IPS-20b (cell line): ENCODE measurements around the gene RBM34.

Experiments
- H3K27ac ChIP-seq: one replicate; pipeline ENCODE4 v1.5.1; 2013; ENCODE audit warnings: low read length
- H3K27me3 ChIP-seq: 2 replicates; pipeline ENCODE4 v1.6.1; 2013; ENCODE audit warnings: mild to moderate bottlenecking, low read length, inconsistent platforms; ENCODE audit not compliant: insufficient read depth
- H3K36me3 ChIP-seq: 2 replicates; pipeline ENCODE4 v1.6.1; 2013; ENCODE audit warnings: low read depth, mild to moderate bottlenecking, inconsistent platforms, low read length, moderate library complexity; ENCODE audit not compliant: insufficient read depth
- H3K4me1 ChIP-seq: 2 replicates; pipeline ENCODE4 v1.6.1; 2013; ENCODE audit warnings: mild to moderate bottlenecking, control low read depth, inconsistent platforms, low read length, moderate library complexity; ENCODE audit not compliant: insufficient read depth
- H3K4me3 ChIP-seq: 2 replicates; pipeline ENCODE4 v1.5.1; 2013; ENCODE audit warnings: mild to moderate bottlenecking, low read length, inconsistent platforms
- H3K9ac ChIP-seq: 2 replicates; pipeline ENCODE4 v1.6.1; 2013; ENCODE audit warnings: low read depth, mild to moderate bottlenecking, inconsistent platforms, low read length, moderate library complexity
- H3K9me3 ChIP-seq: 2 replicates; pipeline ENCODE4 v1.6.1; 2013; ENCODE audit warnings: mild to moderate bottlenecking, low read depth, low read length, inconsistent platforms; ENCODE audit not compliant: insufficient read depth

RBM34 gene

GRCh38 chr1:235151033-235151432, 10.0 kb downstream of the RBM34 start:
- Histone ChIP-seq H3K27me3 (no peaks in the 10 kb centered on the region), H3K4me1 (no peaks in the 10 kb centered on the region), H3K4me3 (no peak overlapping the region), H3K27ac (no peak overlapping the region), H3K36me3 (peaks cover 89% of the 10 kb centered on the region), H3K9ac (no peak overlapping the region), H3K9me3 (no peaks in the 10 kb centered on the region)

- H3K36me3 ChIP-seq, result peaks cover 92% of the 10 kb centered on the region
- H3K27ac ChIP-seq, result no peak overlapping the region
- no peaks in the 10 kb centered on the region for H3K4me1 ChIP-seq
- no peaks in the 10 kb centered on the region for H3K9me3 ChIP-seq
- H3K4me3 ChIP-seq, result no peak overlapping the region
- no peak overlapping the region for H3K9ac ChIP-seq
- H3K27me3 ChIP-seq, result no peaks in the 10 kb centered on the region
Observed at GRCh38 chr1:235149824-235150223, 11.2 kb downstream of the RBM34 start.

- H3K27ac ChIP-seq, result no peak overlapping the region
- no peaks in the 10 kb centered on the region for H3K27me3 ChIP-seq
- peaks cover 92% of the 10 kb centered on the region for H3K36me3 ChIP-seq
- no peaks in the 10 kb centered on the region for H3K9me3 ChIP-seq
- H3K4me3 ChIP-seq, result no peak overlapping the region
- no peaks in the 10 kb centered on the region for H3K4me1 ChIP-seq
- no peak overlapping the region for H3K9ac ChIP-seq
Observed at GRCh38 chr1:235147269-235147668, 13.8 kb downstream of the RBM34 start.

GRCh38 chr1:235145639-235146038, 15.4 kb downstream of the RBM34 start:
- Histone ChIP-seq H3K27me3 (no peaks in the 10 kb centered on the region), H3K36me3 (peaks cover 83% of the 10 kb centered on the region), H3K9me3 (no peaks in the 10 kb centered on the region), H3K4me1 (no peaks in the 10 kb centered on the region), H3K27ac (no peak overlapping the region), H3K4me3 (no peak overlapping the region), H3K9ac (no peak overlapping the region)

GRCh38 chr1:235142991-235143390, 18.1 kb downstream of the RBM34 start:
- no peak overlapping the region for H3K27ac ChIP-seq
- no peak overlapping the region for H3K4me3 ChIP-seq
- peaks cover 83% of the 10 kb centered on the region for H3K36me3 ChIP-seq
- no peaks in the 10 kb centered on the region for H3K9me3 ChIP-seq
- H3K9ac ChIP-seq, result no peak overlapping the region
- no peaks in the 10 kb centered on the region for H3K4me1 ChIP-seq
- no peaks in the 10 kb centered on the region for H3K27me3 ChIP-seq

- no peak overlapping the region for H3K27ac ChIP-seq
- H3K36me3 ChIP-seq, result peaks cover 82% of the 10 kb centered on the region
- no peak overlapping the region for H3K4me3 ChIP-seq
- no peak overlapping the region for H3K9ac ChIP-seq
- no peaks in the 10 kb centered on the region for H3K27me3 ChIP-seq
- no peaks in the 10 kb centered on the region for H3K4me1 ChIP-seq
- no peaks in the 10 kb centered on the region for H3K9me3 ChIP-seq
Observed at GRCh38 chr1:235139315-235139714, 21.7 kb downstream of the RBM34 start.

DNA sequence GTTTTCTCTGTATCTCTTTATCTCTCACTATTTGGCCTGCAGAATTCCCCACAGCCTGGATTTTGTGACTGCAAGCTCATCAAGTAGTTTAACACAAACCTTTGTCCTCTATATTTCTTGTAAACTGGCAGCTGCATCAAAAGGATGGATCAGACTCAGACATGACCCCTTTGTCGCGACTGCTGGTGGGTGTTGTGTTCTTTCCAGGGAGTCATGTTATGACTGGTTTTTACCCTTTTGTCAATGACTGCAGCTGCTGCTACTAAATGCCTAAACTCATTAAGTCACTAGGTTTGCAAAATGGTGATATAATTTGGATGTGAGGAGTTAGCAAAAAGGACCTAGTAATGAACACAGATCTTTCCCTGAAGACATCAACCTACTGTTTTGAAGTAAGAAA, 22.2 kb downstream of the RBM34 start:
- H3K27me3 ChIP-seq, result no peaks in the 10 kb centered on the region
- no peak overlapping the region for H3K4me3 ChIP-seq
- H3K4me1 ChIP-seq, result no peaks in the 10 kb centered on the region
- no peaks in the 10 kb centered on the region for H3K9me3 ChIP-seq
- peaks cover 82% of the 10 kb centered on the region for H3K36me3 ChIP-seq
- no peak overlapping the region for H3K9ac ChIP-seq
- no peak overlapping the region for H3K27ac ChIP-seq

- Histone ChIP-seq H3K27me3 (no peaks in the 10 kb centered on the region), H3K9me3 (no peaks in the 10 kb centered on the region), H3K4me1 (no peaks in the 10 kb centered on the region), H3K4me3 (no peak overlapping the region), H3K27ac (no peak overlapping the region), H3K9ac (no peak overlapping the region), H3K36me3 (peaks cover 82% of the 10 kb centered on the region)
Observed at GRCh38 chr1:235136111-235136510, 24.9 kb downstream of the RBM34 start.

DNA sequence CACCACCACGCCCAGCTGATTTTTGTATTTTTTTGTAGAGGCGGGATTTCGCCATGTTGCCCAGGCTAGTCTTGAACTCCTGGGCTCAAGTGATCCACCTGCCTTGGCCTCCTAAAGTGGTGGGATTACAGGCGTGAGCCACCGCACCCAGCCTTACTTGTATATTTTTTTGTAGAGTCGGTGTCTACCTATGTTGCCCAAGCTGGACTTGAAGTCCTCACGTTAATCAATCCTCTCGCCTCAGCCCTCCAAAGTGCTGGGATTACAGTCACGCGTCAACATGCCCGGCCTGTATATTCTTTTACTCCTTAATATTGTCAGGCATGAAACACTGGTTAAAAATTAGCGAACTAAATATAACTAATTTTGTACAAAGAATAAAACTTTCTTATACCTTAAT, 26.9 kb downstream of the RBM34 start:
- Histone ChIP-seq H3K9me3 (no peaks in the 10 kb centered on the region), H3K27me3 (no peaks in the 10 kb centered on the region), H3K27ac (no peak overlapping the region), H3K9ac (no peak overlapping the region), H3K4me3 (no peak overlapping the region), H3K36me3 (peaks cover 75% of the 10 kb centered on the region), H3K4me1 (no peaks in the 10 kb centered on the region; the same call in 1 of the 2 replicates)

DNA sequence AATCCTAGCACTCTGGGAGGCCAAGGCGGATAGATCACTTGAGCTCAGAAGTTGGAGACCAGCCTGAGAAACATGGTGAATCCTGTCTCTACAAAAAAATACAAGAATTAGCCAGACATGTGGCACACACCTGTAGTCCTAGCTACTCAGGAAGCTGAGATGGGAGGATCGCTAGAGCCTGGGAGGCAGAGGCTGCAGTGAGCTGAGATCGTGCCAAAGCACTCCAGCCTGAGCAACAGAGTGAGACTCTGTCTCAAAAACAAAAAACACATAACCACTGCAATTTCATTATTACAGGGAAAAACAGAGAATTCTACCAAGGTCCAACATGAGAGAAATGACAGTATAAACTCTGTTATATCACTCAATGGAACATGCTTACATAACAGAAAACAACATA, 28.0 kb downstream of the RBM34 start:
- H3K27me3 ChIP-seq, result no peaks in the 10 kb centered on the region
- H3K4me3 ChIP-seq, result no peak overlapping the region
- H3K36me3 ChIP-seq, result peaks cover 64% of the 10 kb centered on the region
- H3K27ac ChIP-seq, result no peak overlapping the region
- H3K9me3 ChIP-seq, result no peaks in the 10 kb centered on the region
- peaks cover 2% of the 10 kb centered on the region; the same call in 1 of the 2 replicates for H3K4me1 ChIP-seq
- H3K9ac ChIP-seq, result no peak overlapping the region

DNA sequence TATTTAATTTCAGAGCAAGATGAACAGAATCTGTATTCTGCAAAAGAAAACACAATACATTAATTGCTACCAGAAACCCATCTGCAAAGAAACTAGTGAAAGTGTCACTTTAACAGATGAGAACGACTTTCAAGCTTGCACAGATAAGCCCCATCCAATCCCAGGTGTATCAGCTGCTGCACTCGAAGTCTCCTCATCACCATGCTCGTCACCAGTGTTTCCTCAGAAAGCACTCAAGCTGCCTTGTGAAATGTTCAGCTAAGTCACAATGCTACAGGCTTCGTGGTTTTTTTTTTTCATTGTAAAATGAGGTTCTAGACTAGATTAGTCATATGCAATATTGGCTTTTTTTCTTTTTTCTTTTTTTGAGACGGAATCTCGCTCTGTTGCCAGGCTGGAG, 29.1 kb downstream of the RBM34 start:
- peaks cover 2% of the 10 kb centered on the region; the same call in 1 of the 2 replicates for H3K4me1 ChIP-seq
- no peak overlapping the region for H3K9ac ChIP-seq
- H3K36me3 ChIP-seq, result peaks cover 58% of the 10 kb centered on the region
- H3K27me3 ChIP-seq, result no peaks in the 10 kb centered on the region
- no peak overlapping the region for H3K27ac ChIP-seq
- H3K9me3 ChIP-seq, result no peaks in the 10 kb centered on the region
- no peak overlapping the region for H3K4me3 ChIP-seq

DNA sequence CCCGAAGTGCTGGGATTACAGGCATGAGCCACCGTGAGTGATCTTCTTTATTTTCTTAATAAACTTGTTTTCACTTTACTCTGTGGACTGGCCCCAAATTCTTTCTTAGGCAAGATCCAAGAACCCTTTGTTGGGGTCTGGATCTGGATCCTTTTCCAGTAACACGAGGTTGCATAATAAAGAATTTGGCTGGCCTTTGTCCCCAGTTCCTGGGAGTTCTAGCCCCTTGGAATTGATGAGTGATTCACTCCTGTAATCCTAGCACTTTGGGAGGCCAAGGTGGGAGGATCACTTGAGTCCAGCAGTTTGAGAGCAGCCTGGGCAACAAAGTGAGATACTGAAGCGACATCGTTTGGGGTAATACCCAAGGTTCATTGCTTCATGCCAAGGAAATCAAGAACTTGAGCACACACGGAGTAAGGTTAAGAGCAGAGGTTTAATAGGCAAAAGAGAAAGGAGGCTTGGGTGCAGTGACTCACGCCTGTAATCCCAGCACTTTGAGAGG, 30.2 kb downstream of the RBM34 start:
- Histone ChIP-seq H3K27ac (no peak overlapping the region), H3K4me3 (no peak overlapping the region), H3K36me3 (peaks cover 57% of the 10 kb centered on the region)

More for the DNA sequence above, 30.2 kb downstream of the RBM34 start:
- no peak overlapping the region for H3K9ac ChIP-seq
- no peaks in the 10 kb centered on the region for H3K27me3 ChIP-seq
- no peaks in the 10 kb centered on the region for H3K9me3 ChIP-seq
- peaks cover 2% of the 10 kb centered on the region; the same call in 1 of the 2 replicates for H3K4me1 ChIP-seq
